ENCODE measurements around the gene NXT1. TPM values are rescaled to one million over a fixed set of nuclear protein-coding genes. Genes with fewer than 3 reads are reported as not detected.

The NXT1 gene
- total RNA-seq, 4 donors from 2014 or later, result 19.4 to 50.5 (median 26.2) TPM

GRCh38 chr20:23396950-23397627 is 46.5 kb downstream of the NXT1 start:
- Histone ChIP-seq H3K27me3 (no peaks in the 10 kb centered on the region), H3K27ac (no peak overlapping the region), H3K4me1 (peaks cover 0 to 16% (median 0%) of the 10 kb centered on the region in 4 donors), H3K4me3 (no peak overlapping the region), H3K9me3 (no peaks in the 10 kb centered on the region), H3K36me3 (peaks cover 0 to 51% (median 9%) of the 10 kb centered on the region in 3 donors)
- no peak for DNase-seq (ENCODE audit: low spot score in 2 of 2)
- no peak for TF ChIP-seq CTCF (IDR thresholded peaks at IDR 0.05)
- no peak for TF ChIP-seq EP300 (IDR thresholded peaks at IDR 0.05)
- TF ChIP-seq POLR2A (IDR thresholded peaks at IDR 0.05), result no peak
- WGBS, 2 donors, result 61% methylated on average over 6 of the region's 6 CpGs

GRCh38 chr20:23397961-23398360 is 47.4 kb downstream of the NXT1 start:
- WGBS, 2 donors, result 66 to 73% methylated on average over 2 of the region's 2 CpGs
- Histone ChIP-seq H3K27ac (no peak overlapping the region), H3K9me3 (no peaks in the 10 kb centered on the region), H3K4me3 (no peak overlapping the region), H3K36me3 (peaks cover 0 to 43% (median 9%) of the 10 kb centered on the region in 3 donors), H3K27me3 (no peaks in the 10 kb centered on the region), H3K4me1 (peaks cover 0 to 16% (median 0%) of the 10 kb centered on the region in 4 donors)
- TF ChIP-seq POLR2A (IDR thresholded peaks at IDR 0.05) (no peak), CTCF (IDR thresholded peaks at IDR 0.05) (no peak), EP300 (IDR thresholded peaks at IDR 0.05) (no peak)
- DNase-seq (ENCODE audit: low spot score in 2 of 2), result no peak

GRCh38 chr20:23399568-23400241 is 49.1 kb downstream of the NXT1 start:
- WGBS, 2 donors, result 77 to 78% methylated on average over 6 of the region's 6 CpGs
- TF ChIP-seq CTCF (IDR thresholded peaks at IDR 0.05), result no peak
- no peak for TF ChIP-seq EP300 (IDR thresholded peaks at IDR 0.05)
- TF ChIP-seq POLR2A (IDR thresholded peaks at IDR 0.05), result no peak
- Histone ChIP-seq H3K9me3 (no peaks in the 10 kb centered on the region), H3K4me1 (peaks cover 0 to 16% (median 0%) of the 10 kb centered on the region in 4 donors), H3K27me3 (no peaks in the 10 kb centered on the region), H3K4me3 (no peak overlapping the region), H3K36me3 (peaks cover 0 to 25% (median under 1%) of the 10 kb centered on the region in 3 donors), H3K27ac (no peak overlapping the region)
- DNase-seq (ENCODE audit: low spot score in 2 of 2), result no peak

GRCh38 chr20:23401051-23401450 is 50.5 kb downstream of the NXT1 start:
- DNase-seq (ENCODE audit: low spot score in 2 of 2), result no peak
- no peak overlapping the region for H3K27ac ChIP-seq
- WGBS, 2 donors, result 87 to 95% methylated on average over 5 of the region's 5 CpGs
- TF ChIP-seq CTCF (IDR thresholded peaks at IDR 0.05) (no peak), EP300 (IDR thresholded peaks at IDR 0.05) (no peak), POLR2A (IDR thresholded peaks at IDR 0.05) (no peak)
- no peak overlapping the region for H3K4me3 ChIP-seq
- peaks cover 0 to 19% (median 0%) of the 10 kb centered on the region in 3 donors for H3K36me3 ChIP-seq
- H3K27me3 ChIP-seq, result no peaks in the 10 kb centered on the region
- peaks cover 0 to 18% (median 0%) of the 10 kb centered on the region in 4 donors for H3K4me1 ChIP-seq
- H3K9me3 ChIP-seq, result no peaks in the 10 kb centered on the region

GRCh38 chr20:23403751-23404150 is 53.2 kb downstream of the NXT1 start:
- TF ChIP-seq EP300 (IDR thresholded peaks at IDR 0.05) (no peak), POLR2A (IDR thresholded peaks at IDR 0.05) (no peak), CTCF (IDR thresholded peaks at IDR 0.05) (no peak)
- 81 to 85% methylated on average over 5 of the region's 5 CpGs for WGBS, 2 donors
- DNase-seq (ENCODE audit: low spot score in 2 of 2), result no peak
- Histone ChIP-seq H3K4me1 (peaks cover 0 to 17% (median 0%) of the 10 kb centered on the region in 4 donors), H3K9me3 (no peaks in the 10 kb centered on the region), H3K4me3 (no peak overlapping the region), H3K36me3 (peaks cover 0 to 19% (median 0%) of the 10 kb centered on the region in 3 donors), H3K27ac (no peak overlapping the region), H3K27me3 (no peaks in the 10 kb centered on the region)
